Measurements from ENCODE around the gene ADSS2. TPM values are rescaled to one million over a fixed set of nuclear protein-coding genes. Genes with fewer than 3 reads are reported as not detected.

Gene ADSS2
- total RNA-seq, 1 donor from 2014 or later = 53.9 TPM

DNA sequence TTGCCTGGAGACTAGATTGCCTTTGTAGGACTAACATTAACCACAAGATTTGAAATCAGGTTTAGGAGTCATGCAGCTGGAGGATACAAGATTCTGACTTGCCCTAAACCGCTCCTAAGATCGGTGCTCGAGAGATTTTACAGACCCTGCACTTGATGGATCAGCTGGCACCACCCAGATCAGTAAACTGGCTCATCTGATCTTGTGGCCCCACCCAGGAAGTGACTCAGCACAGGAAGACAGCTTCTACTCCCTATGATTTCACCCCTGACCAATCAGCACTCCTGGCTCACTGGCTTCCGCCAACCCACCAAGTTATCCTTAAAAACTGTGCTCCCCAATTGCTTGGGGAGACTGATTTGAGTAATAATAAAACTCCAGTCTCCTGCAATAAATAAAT lies 8.5 kb upstream of the ADSS2 start:
- Histone ChIP-seq H3K4me1 (ENCODE audit: insufficient read depth, low read length) (peaks cover 4% of the 10 kb centered on the region), H3K27me3 (ENCODE audit: insufficient read depth, low read length) (no peaks in the 10 kb centered on the region), H4K20me1 (ENCODE audit: insufficient read depth, low read length) (no peaks in the 10 kb centered on the region), H3K79me2 (ENCODE audit: insufficient read depth, low read length) (no peaks in the 10 kb centered on the region), H3K9ac (ENCODE audit: low read length) (no peak overlapping the region), H3K4me2 (ENCODE audit: low read length) (no peak overlapping the region), H3K4me3 (ENCODE audit: insufficient read depth, low read depth, low read length) (no peak overlapping the region), H3K36me3 (ENCODE audit: insufficient read depth, low read length) (no peaks in the 10 kb centered on the region), H2AFZ (ENCODE audit: low read depth, low read length) (no peak overlapping the region), H3K27ac (ENCODE audit: low read depth, low read length) (no peak overlapping the region), H3K9me3 (ENCODE audit: insufficient read depth, low read depth, low read length) (no peaks in the 10 kb centered on the region)
- DNase-seq (ENCODE audit: low read depth) (no peak), FAIRE-seq (no peak)
- Mint-ChIP-seq H3K9me3 (ENCODE audit: unreplicated experiment) (peaks cover 9% of the 10 kb centered on the region), H3K4me1 (ENCODE audit: low read depth, unreplicated experiment) (peaks cover 1% of the 10 kb centered on the region), H3K27ac (ENCODE audit: unreplicated experiment) (no peak overlapping the region), H3K36me3 (ENCODE audit: low read depth, unreplicated experiment) (peaks cover 16% of the 10 kb centered on the region), H3K27me3 (ENCODE audit: low read depth, unreplicated experiment) (no peaks in the 10 kb centered on the region), H3K4me3 (ENCODE audit: unreplicated experiment) (peak overlapping the region; percentile 31)
- no peak for TF ChIP-seq EZH2 (IDR thresholded peaks at IDR 0.05; ENCODE audit: insufficient read depth, low read length)
- TF ChIP-seq, protein P1, sequence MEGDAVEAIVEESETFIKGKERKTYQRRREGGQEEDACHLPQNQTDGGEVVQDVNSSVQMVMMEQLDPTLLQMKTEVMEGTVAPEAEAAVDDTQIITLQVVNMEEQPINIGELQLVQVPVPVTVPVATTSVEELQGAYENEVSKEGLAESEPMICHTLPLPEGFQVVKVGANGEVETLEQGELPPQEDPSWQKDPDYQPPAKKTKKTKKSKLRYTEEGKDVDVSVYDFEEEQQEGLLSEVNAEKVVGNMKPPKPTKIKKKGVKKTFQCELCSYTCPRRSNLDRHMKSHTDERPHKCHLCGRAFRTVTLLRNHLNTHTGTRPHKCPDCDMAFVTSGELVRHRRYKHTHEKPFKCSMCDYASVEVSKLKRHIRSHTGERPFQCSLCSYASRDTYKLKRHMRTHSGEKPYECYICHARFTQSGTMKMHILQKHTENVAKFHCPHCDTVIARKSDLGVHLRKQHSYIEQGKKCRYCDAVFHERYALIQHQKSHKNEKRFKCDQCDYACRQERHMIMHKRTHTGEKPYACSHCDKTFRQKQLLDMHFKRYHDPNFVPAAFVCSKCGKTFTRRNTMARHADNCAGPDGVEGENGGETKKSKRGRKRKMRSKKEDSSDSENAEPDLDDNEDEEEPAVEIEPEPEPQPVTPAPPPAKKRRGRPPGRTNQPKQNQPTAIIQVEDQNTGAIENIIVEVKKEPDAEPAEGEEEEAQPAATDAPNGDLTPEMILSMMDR (IDR thresholded peaks at IDR 0.05; ENCODE audit: insufficient read depth, low read depth, low read length) = no peak

DNA sequence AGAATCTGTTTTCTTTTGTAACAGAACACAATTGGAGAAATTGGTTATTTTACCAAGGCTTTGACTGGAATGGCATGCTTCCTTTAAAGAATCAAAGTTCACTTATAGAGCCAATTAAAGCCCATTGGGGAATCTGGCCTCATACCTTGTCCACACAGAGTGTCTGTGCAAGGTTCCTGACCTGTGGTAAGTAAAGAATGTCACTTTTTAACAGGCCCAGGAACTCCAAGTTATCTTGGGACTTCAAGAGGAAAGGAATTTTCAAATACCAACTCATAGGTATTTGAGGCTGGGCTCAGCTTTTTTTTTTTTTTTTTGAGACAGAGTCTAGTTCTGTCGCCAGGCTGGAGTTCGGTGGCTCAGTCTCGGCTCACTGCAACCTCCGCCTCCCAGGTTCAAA lies 7.1 kb upstream of the ADSS2 start:
- Histone ChIP-seq H3K27ac (ENCODE audit: low read depth, low read length) (no peak overlapping the region), H3K9ac (ENCODE audit: low read length) (no peak overlapping the region), H3K27me3 (ENCODE audit: insufficient read depth, low read length) (no peaks in the 10 kb centered on the region), H2AFZ (ENCODE audit: low read depth, low read length) (no peak overlapping the region), H3K36me3 (ENCODE audit: insufficient read depth, low read length) (no peaks in the 10 kb centered on the region), H3K4me1 (ENCODE audit: insufficient read depth, low read length) (peaks cover 4% of the 10 kb centered on the region), H4K20me1 (ENCODE audit: insufficient read depth, low read length) (no peaks in the 10 kb centered on the region), H3K4me2 (ENCODE audit: low read length) (no peak overlapping the region), H3K4me3 (ENCODE audit: insufficient read depth, low read depth, low read length) (no peak overlapping the region), H3K79me2 (ENCODE audit: insufficient read depth, low read length) (no peaks in the 10 kb centered on the region), H3K9me3 (ENCODE audit: insufficient read depth, low read depth, low read length) (no peaks in the 10 kb centered on the region)
- H3K36me3 Mint-ChIP-seq (ENCODE audit: low read depth, unreplicated experiment) = peaks cover 19% of the 10 kb centered on the region
- H3K27ac Mint-ChIP-seq (ENCODE audit: unreplicated experiment) = no peak overlapping the region
- no peak for DNase-seq (ENCODE audit: low read depth)
- FAIRE-seq = no peak
- peaks cover 5% of the 10 kb centered on the region for H3K4me1 Mint-ChIP-seq (ENCODE audit: low read depth, unreplicated experiment)
- H3K9me3 Mint-ChIP-seq (ENCODE audit: unreplicated experiment) = peaks cover 9% of the 10 kb centered on the region
- TF ChIP-seq, protein P1 (IDR thresholded peaks at IDR 0.05; ENCODE audit: insufficient read depth, low read depth, low read length) = no peak
- TF ChIP-seq EZH2 (IDR thresholded peaks at IDR 0.05; ENCODE audit: insufficient read depth, low read length) = no peak
- H3K4me3 Mint-ChIP-seq (ENCODE audit: unreplicated experiment) = no peak overlapping the region
- no peaks in the 10 kb centered on the region for H3K27me3 Mint-ChIP-seq (ENCODE audit: low read depth, unreplicated experiment)

DNA sequence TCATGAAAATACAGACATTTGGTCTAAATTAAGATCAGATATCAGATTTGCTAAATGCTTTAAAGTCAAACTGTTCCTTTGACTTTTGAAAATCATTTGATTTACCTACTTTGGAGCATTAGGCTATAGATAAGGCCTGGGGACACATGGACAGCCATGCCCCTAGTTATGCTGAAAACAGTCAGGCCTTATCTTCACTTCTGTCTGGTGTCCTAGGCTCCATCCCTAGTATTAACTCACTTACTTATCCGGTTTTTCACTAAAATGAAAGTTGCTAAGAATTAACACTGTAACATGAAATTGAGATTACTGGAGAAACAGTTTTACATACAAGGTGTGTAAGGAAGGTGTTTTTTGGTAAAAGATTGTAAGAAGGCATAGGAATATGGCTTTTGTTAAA lies 4.9 kb upstream of the ADSS2 start:
- Mint-ChIP-seq H3K36me3 (ENCODE audit: low read depth, unreplicated experiment) (peaks cover 17% of the 10 kb centered on the region), H3K9me3 (ENCODE audit: unreplicated experiment) (peaks cover 9% of the 10 kb centered on the region), H3K4me3 (ENCODE audit: unreplicated experiment) (no peak overlapping the region), H3K4me1 (ENCODE audit: low read depth, unreplicated experiment) (peaks cover 7% of the 10 kb centered on the region), H3K27ac (ENCODE audit: unreplicated experiment) (no peak overlapping the region), H3K27me3 (ENCODE audit: low read depth, unreplicated experiment) (no peaks in the 10 kb centered on the region)
- Histone ChIP-seq H3K9me3 (ENCODE audit: insufficient read depth, low read depth, low read length) (no peaks in the 10 kb centered on the region), H3K4me1 (ENCODE audit: insufficient read depth, low read length) (peaks cover 4% of the 10 kb centered on the region), H3K4me2 (ENCODE audit: low read length) (no peak overlapping the region), H3K79me2 (ENCODE audit: insufficient read depth, low read length) (no peaks in the 10 kb centered on the region), H2AFZ (ENCODE audit: low read depth, low read length) (no peak overlapping the region), H4K20me1 (ENCODE audit: insufficient read depth, low read length) (no peaks in the 10 kb centered on the region), H3K27ac (ENCODE audit: low read depth, low read length) (no peak overlapping the region), H3K36me3 (ENCODE audit: insufficient read depth, low read length) (no peaks in the 10 kb centered on the region), H3K4me3 (ENCODE audit: insufficient read depth, low read depth, low read length) (no peak overlapping the region), H3K27me3 (ENCODE audit: insufficient read depth, low read length) (no peaks in the 10 kb centered on the region), H3K9ac (ENCODE audit: low read length) (no peak overlapping the region)
- no peak for DNase-seq (ENCODE audit: low read depth)
- no peak for FAIRE-seq
- TF ChIP-seq, protein P1 (IDR thresholded peaks at IDR 0.05; ENCODE audit: insufficient read depth, low read depth, low read length) = no peak
- no peak for TF ChIP-seq EZH2 (IDR thresholded peaks at IDR 0.05; ENCODE audit: insufficient read depth, low read length)

Measured in astrocyte (in vitro differentiated cells and primary cell).